ENCODE results near the gene COL6A2. TPM values are rescaled to one million over a fixed set of nuclear protein-coding genes. Genes with fewer than 3 reads are reported as not detected.

COL6A2 gene
- total and polyA plus RNA-seq, 2 donors (not counting 1 experiment from before 2014, with no cell fraction given) = 1.2 to 2.1 TPM

GRCh38 chr21:46159390-46159789 lies 61.5 kb downstream of the COL6A2 start:
- Histone ChIP-seq H3K79me2 (ENCODE audit: control insufficient read depth, insufficient read depth, low read length) (no peaks in the 10 kb centered on the region), H3K4me3 (ENCODE audit: control extremely low read depth in 1 of 5, extremely low read depth in 1 of 5, insufficient read depth in 1 of 5, low read depth in 2 of 5, low read length in 4 of 5) (no peak overlapping the region), H3K9ac (ENCODE audit: low read length) (no peak overlapping the region), H3K4me1 (ENCODE audit: control insufficient read depth in 2 of 2, insufficient read depth in 2 of 2, low read length in 2 of 2) (no peaks in the 10 kb centered on the region), H2AFZ (ENCODE audit: insufficient read depth, low read depth, low read length, poor library complexity, severe bottlenecking) (no peak overlapping the region), H3K4me2 (replicated peaks; ENCODE audit: low read depth, low read length, poor library complexity, severe bottlenecking) (no peak overlapping the region), H4K20me1 (ENCODE audit: control insufficient read depth, insufficient read depth, low read length, poor library complexity, severe bottlenecking) (no peaks in the 10 kb centered on the region), H3K27ac (ENCODE audit: low read length in 2 of 2) (no peak overlapping the region), H3K9me3 (ENCODE audit: control extremely low read depth in 1 of 3, control insufficient read depth in 2 of 3, insufficient read depth in 1 of 3, low read length in 2 of 3) (peaks cover 0 to 12% (median 0%) of the 10 kb centered on the region in 3 donors), H3K27me3 (replicated peaks in 1 of 4; ENCODE audit: control extremely low read depth in 1 of 4, control insufficient read depth in 3 of 4, insufficient read depth in 4 of 4, low read length in 3 of 4) (no peaks in the 10 kb centered on the region), H3K36me3 (replicated peaks in 1 of 2; ENCODE audit: control extremely low read depth in 1 of 2, control insufficient read depth in 1 of 2, extremely low read depth in 1 of 2, insufficient read depth in 2 of 2, low read length in 1 of 2) (no peaks in the 10 kb centered on the region)
- Mint-ChIP-seq H3K27me3 (no peaks in the 10 kb centered on the region), H3K9me3 (ENCODE audit: insufficient read depth) (no peaks in the 10 kb centered on the region), H3K4me1 (no peaks in the 10 kb centered on the region), H3K27ac (no peak overlapping the region), H3K4me3 (no peak overlapping the region)
- intact Hi-C loops (cut with micrococcal nuclease) = no loop called here
- TF ChIP-seq, protein P1, sequence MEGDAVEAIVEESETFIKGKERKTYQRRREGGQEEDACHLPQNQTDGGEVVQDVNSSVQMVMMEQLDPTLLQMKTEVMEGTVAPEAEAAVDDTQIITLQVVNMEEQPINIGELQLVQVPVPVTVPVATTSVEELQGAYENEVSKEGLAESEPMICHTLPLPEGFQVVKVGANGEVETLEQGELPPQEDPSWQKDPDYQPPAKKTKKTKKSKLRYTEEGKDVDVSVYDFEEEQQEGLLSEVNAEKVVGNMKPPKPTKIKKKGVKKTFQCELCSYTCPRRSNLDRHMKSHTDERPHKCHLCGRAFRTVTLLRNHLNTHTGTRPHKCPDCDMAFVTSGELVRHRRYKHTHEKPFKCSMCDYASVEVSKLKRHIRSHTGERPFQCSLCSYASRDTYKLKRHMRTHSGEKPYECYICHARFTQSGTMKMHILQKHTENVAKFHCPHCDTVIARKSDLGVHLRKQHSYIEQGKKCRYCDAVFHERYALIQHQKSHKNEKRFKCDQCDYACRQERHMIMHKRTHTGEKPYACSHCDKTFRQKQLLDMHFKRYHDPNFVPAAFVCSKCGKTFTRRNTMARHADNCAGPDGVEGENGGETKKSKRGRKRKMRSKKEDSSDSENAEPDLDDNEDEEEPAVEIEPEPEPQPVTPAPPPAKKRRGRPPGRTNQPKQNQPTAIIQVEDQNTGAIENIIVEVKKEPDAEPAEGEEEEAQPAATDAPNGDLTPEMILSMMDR (IDR thresholded peaks at IDR 0.05) = no peak
- no peak for TF ChIP-seq EZH2 (IDR thresholded peaks at IDR 0.05; ENCODE audit: borderline replicate concordance, insufficient read depth, low read depth, low read length, poor library complexity, severe bottlenecking)
- ATAC-seq (ENCODE audit: low read depth) = no peak
- ChIA-PET CTCF (no interaction called here), POLR2A (no interaction called here)
- WGBS (ENCODE audit: insufficient coverage) = 92% methylated on average over 8 of the region's 12 CpGs
- DNase-seq = no peak

DNA sequence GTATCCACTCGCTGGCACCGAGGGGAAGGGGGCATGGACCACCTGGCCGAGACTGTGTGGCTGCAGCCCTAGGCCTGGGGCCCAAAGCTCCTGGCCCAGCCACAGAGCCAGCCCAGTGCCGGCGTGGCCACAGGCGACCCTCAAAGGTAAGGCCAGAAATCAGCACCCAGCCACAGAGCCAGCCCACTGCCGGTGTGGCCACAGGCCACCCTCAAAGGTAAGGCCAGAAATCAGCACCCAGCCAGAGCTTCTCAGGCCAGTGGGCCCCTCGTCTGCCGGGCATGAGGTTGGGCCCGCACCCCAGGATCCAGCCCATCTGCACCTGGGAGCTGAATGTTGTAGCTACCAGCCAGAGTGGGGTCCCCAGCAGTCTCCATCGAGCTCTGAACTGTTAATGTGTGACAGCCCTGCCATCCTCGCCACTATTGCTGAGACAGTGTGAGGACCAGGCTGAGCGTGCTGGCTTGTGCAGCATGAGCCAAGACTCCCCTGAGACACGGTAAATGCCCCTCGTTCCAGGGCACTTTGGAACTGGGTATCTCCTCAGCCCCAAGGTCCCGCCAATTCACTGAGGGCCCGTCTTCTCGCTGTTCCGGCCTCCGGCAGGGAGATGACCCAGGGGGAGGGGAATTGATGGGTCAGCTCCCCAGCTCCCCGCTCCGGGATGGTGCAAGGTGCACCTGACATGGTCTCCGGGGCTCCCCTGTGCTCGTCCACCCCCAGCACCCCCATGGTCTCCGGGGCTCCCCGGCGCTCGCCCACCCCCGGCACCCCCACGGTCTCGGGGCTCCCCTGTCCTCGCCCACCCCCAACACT lies 62.1 kb downstream of the COL6A2 start:
- Mint-ChIP-seq H3K4me3 (no peak overlapping the region), H3K27ac (no peak overlapping the region), H3K4me1 (no peaks in the 10 kb centered on the region), H3K9me3 (ENCODE audit: insufficient read depth) (no peaks in the 10 kb centered on the region), H3K27me3 (no peaks in the 10 kb centered on the region)
- no peak overlapping the region for H3K4me2 ChIP-seq (replicated peaks; ENCODE audit: low read depth, low read length, poor library complexity, severe bottlenecking)
- H2AFZ ChIP-seq (ENCODE audit: insufficient read depth, low read depth, low read length, poor library complexity, severe bottlenecking) = no peak overlapping the region
- no peaks in the 10 kb centered on the region for H3K79me2 ChIP-seq (ENCODE audit: control insufficient read depth, insufficient read depth, low read length)
- H3K27ac ChIP-seq (ENCODE audit: low read length in 2 of 2) = no peak overlapping the region
- no peaks in the 10 kb centered on the region for H4K20me1 ChIP-seq (ENCODE audit: control insufficient read depth, insufficient read depth, low read length, poor library complexity, severe bottlenecking)
- no peaks in the 10 kb centered on the region for H3K4me1 ChIP-seq (ENCODE audit: control insufficient read depth in 2 of 2, insufficient read depth in 2 of 2, low read length in 2 of 2)
- no peaks in the 10 kb centered on the region for H3K27me3 ChIP-seq (replicated peaks in 1 of 4; ENCODE audit: control extremely low read depth in 1 of 4, control insufficient read depth in 3 of 4, insufficient read depth in 4 of 4, low read length in 3 of 4)
- POLR2A ChIA-PET = no interaction called here
- peaks cover 0 to 12% (median 0%) of the 10 kb centered on the region in 3 donors for H3K9me3 ChIP-seq (ENCODE audit: control extremely low read depth in 1 of 3, control insufficient read depth in 2 of 3, insufficient read depth in 1 of 3, low read length in 2 of 3)
- TF ChIP-seq EZH2 (IDR thresholded peaks at IDR 0.05; ENCODE audit: borderline replicate concordance, insufficient read depth, low read depth, low read length, poor library complexity, severe bottlenecking) = no peak
- TF ChIP-seq, protein P1 (IDR thresholded peaks at IDR 0.05) = no peak
- intact Hi-C loops (cut with micrococcal nuclease) = no loop called here
- CTCF ChIA-PET = no interaction called here
- WGBS (ENCODE audit: insufficient coverage) = 98% methylated on average over 26 of the region's 32 CpGs
- H3K36me3 ChIP-seq (replicated peaks in 1 of 2; ENCODE audit: control extremely low read depth in 1 of 2, control insufficient read depth in 1 of 2, extremely low read depth in 1 of 2, insufficient read depth in 2 of 2, low read length in 1 of 2) = no peaks in the 10 kb centered on the region
- no peak for DNase-seq
- H3K4me3 ChIP-seq (ENCODE audit: control extremely low read depth in 1 of 5, extremely low read depth in 1 of 5, insufficient read depth in 1 of 5, low read depth in 2 of 5, low read length in 4 of 5) = no peak overlapping the region
- no peak for ATAC-seq (ENCODE audit: low read depth)
- H3K9ac ChIP-seq (ENCODE audit: low read length) = no peak overlapping the region

All from B cell (primary cell).